HepG2 (cell line): ENCODE measurements around the gene TARS3.

Experiments
- MED8 ChIP-seq: sonication (generic); formaldehyde crosslinking; IDR thresholded peaks from 2 replicates; pipeline ENCODE4 v1.8.1; 2023; ENCODE audit warnings: mild to moderate bottlenecking, missing genetic modification reagents; ENCODE audit not compliant: insufficient replicate concordance
- MXD3 ChIP-seq: IDR thresholded peaks from 2 replicates; pipeline ENCODE4 v1.6.1; 2016; ENCODE audit warnings: mild to moderate bottlenecking, missing biosample characterization, missing genetic modification reagents
- NFYC ChIP-seq: IDR thresholded peaks from 2 replicates; pipeline ENCODE4 v1.6.1; 2016; ENCODE audit warnings: missing genetic modification reagents, missing compliant biosample characterization
- REST ChIP-seq, 2 experiments: IDR thresholded peaks; 2 replicates each; pipeline ENCODE4 v1.6.1; 2011 to 2012; ENCODE audit warnings: low read length in 2 of 2, borderline replicate concordance in 1 of 2, low read depth in 1 of 2, mild to moderate bottlenecking in 1 of 2, moderate library complexity in 1 of 2
- TAF1 ChIP-seq: sonication (generic); formaldehyde crosslinking; IDR thresholded peaks from 2 replicates; pipeline ENCODE4 v1.4.0; 2020; ENCODE audit warnings: missing genetic modification reagents
- ZBTB42 ChIP-seq: sonication (generic); formaldehyde crosslinking; IDR thresholded peaks from 2 replicates; pipeline ENCODE4 v1.5.0; 2020; ENCODE audit warnings: mild to moderate bottlenecking, missing genetic modification reagents
- TF ChIP-seq, protein P1 (sequence below): sonication (generic); formaldehyde crosslinking; IDR thresholded peaks from 2 replicates; pipeline ENCODE4 v1.5.0; 2020; ENCODE audit warnings: mild to moderate bottlenecking, missing genetic modification reagents, moderate library complexity
- TF ChIP-seq, protein P2 (sequence below): sonication (generic); formaldehyde crosslinking; IDR thresholded peaks from 2 replicates; pipeline ENCODE4 v1.8.0; 2022; ENCODE audit warnings: mild to moderate bottlenecking, missing genetic modification reagents, borderline replicate concordance
- TF ChIP-seq, protein P3 (sequence below): sonication (generic); formaldehyde crosslinking; IDR thresholded peaks from 2 replicates; pipeline ENCODE4 v1.5.0; 2020; ENCODE audit warnings: missing genetic modification reagents

DNA sequence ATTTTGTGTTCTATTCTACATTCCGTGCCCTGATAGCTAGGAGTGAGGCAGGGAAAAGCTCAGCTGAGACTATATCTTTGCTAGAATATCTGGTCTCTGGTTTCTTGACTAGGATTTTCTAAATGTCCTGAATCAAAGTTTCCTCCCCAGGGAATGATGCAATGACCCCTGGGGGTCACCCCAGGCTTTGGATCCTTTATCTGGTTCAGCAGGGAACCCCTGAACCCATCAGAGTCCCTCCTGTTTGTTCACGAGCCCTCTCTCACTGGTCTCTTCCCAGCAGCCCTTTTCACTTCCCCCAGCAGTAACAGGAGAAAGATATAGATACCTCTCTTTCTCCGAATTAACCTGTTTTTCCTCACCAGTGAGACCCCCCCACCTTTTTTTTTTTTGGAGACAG, 86.4 kb downstream of the TARS3 start:
- TF ChIP-seq ZBTB42 (CRISPR knock-in tag) (no peak), REST (IDR thresholded peaks at IDR 0.05; ENCODE audit: borderline replicate concordance in 1 of 2, low read depth in 1 of 2, low read length in 2 of 2) (no peak), TAF1 (CRISPR knock-in tag) (no peak), MED8 (CRISPR knock-in tag) (no peak), NFYC (CRISPR knock-in tag) (no peak), MXD3 (no peak)
- TF ChIP-seq, protein P1, sequence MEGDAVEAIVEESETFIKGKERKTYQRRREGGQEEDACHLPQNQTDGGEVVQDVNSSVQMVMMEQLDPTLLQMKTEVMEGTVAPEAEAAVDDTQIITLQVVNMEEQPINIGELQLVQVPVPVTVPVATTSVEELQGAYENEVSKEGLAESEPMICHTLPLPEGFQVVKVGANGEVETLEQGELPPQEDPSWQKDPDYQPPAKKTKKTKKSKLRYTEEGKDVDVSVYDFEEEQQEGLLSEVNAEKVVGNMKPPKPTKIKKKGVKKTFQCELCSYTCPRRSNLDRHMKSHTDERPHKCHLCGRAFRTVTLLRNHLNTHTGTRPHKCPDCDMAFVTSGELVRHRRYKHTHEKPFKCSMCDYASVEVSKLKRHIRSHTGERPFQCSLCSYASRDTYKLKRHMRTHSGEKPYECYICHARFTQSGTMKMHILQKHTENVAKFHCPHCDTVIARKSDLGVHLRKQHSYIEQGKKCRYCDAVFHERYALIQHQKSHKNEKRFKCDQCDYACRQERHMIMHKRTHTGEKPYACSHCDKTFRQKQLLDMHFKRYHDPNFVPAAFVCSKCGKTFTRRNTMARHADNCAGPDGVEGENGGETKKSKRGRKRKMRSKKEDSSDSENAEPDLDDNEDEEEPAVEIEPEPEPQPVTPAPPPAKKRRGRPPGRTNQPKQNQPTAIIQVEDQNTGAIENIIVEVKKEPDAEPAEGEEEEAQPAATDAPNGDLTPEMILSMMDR (CRISPR knock-in tag) = no peak
- TF ChIP-seq, protein P2, sequence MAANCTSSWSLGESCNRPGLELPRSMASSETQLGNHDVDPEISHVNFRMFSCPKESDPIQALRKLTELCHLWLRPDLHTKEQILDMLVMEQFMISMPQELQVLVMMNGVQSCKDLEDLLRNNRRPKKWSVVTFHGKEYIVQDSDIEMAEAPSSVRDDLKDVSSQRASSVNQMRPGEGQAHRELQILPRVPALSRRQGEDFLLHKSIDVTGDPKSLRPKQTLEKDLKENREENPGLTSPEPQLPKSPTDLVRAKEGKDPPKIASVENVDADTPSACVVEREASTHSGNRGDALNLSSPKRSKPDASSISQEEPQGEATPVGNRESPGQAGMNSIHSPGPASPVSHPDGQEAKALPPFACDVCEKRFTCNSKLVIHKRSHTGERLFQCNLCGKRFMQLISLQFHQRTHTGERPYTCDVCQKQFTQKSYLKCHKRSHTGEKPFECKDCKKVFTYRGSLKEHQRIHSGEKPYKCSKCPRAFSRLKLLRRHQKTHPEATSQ (CRISPR knock-in tag) = no peak
- TF ChIP-seq, protein P3, sequence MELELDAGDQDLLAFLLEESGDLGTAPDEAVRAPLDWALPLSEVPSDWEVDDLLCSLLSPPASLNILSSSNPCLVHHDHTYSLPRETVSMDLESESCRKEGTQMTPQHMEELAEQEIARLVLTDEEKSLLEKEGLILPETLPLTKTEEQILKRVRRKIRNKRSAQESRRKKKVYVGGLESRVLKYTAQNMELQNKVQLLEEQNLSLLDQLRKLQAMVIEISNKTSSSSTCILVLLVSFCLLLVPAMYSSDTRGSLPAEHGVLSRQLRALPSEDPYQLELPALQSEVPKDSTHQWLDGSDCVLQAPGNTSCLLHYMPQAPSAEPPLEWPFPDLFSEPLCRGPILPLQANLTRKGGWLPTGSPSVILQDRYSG (CRISPR knock-in tag) = no peak
